A549 (cell line): ENCODE measurements around the gene ABLIM1. TPM values are rescaled to one million over a fixed set of nuclear protein-coding genes. Genes with fewer than 3 reads are reported as not detected.

Source experiments
- ATAC-seq, 2 experiments: fragments of 200-7000 bp in 1 of 2; fragments of >200 bp in 1 of 2; cut with Nextera tagmentation in 1 of 2; cut with Tn5 transposase in 1 of 2; 3 replicates each; pipeline versions ENCODE4 v1.8.0 to v1.9.1; 2018 to 2020; ENCODE audit warnings: mild to moderate bottlenecking in 1 of 2, moderate library complexity in 1 of 2
- CTCF ChIA-PET: fragments of 300-600 bp; sonication (Branson Sonifier 250); formaldehyde crosslinking; extraction: SDS; loops from one replicate; lab custom pipeline; 2021; ENCODE audit warnings: antibody characterized with exemption, inconsistent platforms; lab: Yijun Ruan, JAX
- POLR2A ChIA-PET: fragments of 350-600 bp; formaldehyde crosslinking; extraction: SDS; loops from one replicate; lab custom pipeline; 2021; ENCODE audit warnings: antibody characterized with exemption, inconsistent platforms; lab: Yijun Ruan, JAX
- DNase-seq, 2 experiments: peaks; one replicate each; pipeline versions ENCODE4 v3.0.0 to v3.0.0-alpha.2; 2011 to 2016; ENCODE audit warnings: low read depth in 1 of 2, low spot score in 1 of 2
- FAIRE-seq: peaks from 2 replicates; lab custom pipeline; 2011; peaks lifted over from hg19 to GRCh38; lab: Jason Lieb, UNC
- H3K27ac ChIP-seq, 2 experiments: fragments of >200 bp; sonication (Bioruptor Twin); formaldehyde crosslinking; 3 replicates each; pipeline ENCODE4 v1.5.1; 2016 to 2017
- H3K4me1 ChIP-seq: fragments of >200 bp; sonication (Bioruptor Twin); formaldehyde crosslinking; 3 replicates; pipeline ENCODE4 v1.6.1; 2016
- H3K4me2 ChIP-seq: fragments of >200 bp; sonication (Bioruptor Twin); formaldehyde crosslinking; 3 replicates; pipeline ENCODE4 v1.6.1; 2016
- H3K4me3 ChIP-seq: fragments of >200 bp; sonication (Bioruptor Twin); formaldehyde crosslinking; 3 replicates; pipeline ENCODE4 v1.5.1; 2016
- H3K9me3 ChIP-seq: fragments of >200 bp; sonication (Bioruptor Twin); formaldehyde crosslinking; 3 replicates; pipeline ENCODE4 v1.6.1; 2016
- ATOH8 ChIP-seq: fragments of 250-450 bp; sonication (Bioruptor Pico); IDR thresholded peaks from 2 replicates; pipeline ENCODE4 v1.5.0; 2020; ENCODE audit warnings: low read depth, mild to moderate bottlenecking, moderate library complexity
- EHF ChIP-seq: fragments of 250-450 bp; sonication (Bioruptor Pico); IDR thresholded peaks from 2 replicates; pipeline ENCODE4 v1.5.0; 2020; ENCODE audit warnings: mild to moderate bottlenecking
- EP300 ChIP-seq, 2 experiments: fragments of >200 bp; sonication (Bioruptor Twin); formaldehyde crosslinking; IDR thresholded peaks; 2 replicates in 1 of 2; 3 replicates in 1 of 2; pipeline ENCODE4 v1.6.1; 2016 to 2017
- FOSB ChIP-seq: fragments of 250-450 bp; sonication (Bioruptor Pico); IDR thresholded peaks from 2 replicates; pipeline ENCODE4 v1.5.0; 2020; ENCODE audit warnings: mild to moderate bottlenecking, moderate library complexity
- FOXS1 ChIP-seq: fragments of 250-450 bp; sonication (Bioruptor Pico); IDR thresholded peaks from 2 replicates; pipeline ENCODE4 v1.5.0; 2020; ENCODE audit warnings: mild to moderate bottlenecking, moderate library complexity
- GATA3 ChIP-seq: IDR thresholded peaks from 2 replicates; pipeline ENCODE4 v1.6.1; 2012; ENCODE audit warnings: borderline replicate concordance
- HEYL ChIP-seq: fragments of 250-450 bp; sonication (Bioruptor Pico); IDR thresholded peaks from 2 replicates; pipeline ENCODE4 v1.8.0; 2021; ENCODE audit warnings: mild to moderate bottlenecking, moderate library complexity
- MAX ChIP-seq: IDR thresholded peaks from 2 replicates; pipeline ENCODE4 v1.6.1; 2012
- MAZ ChIP-seq: fragments of 150-350 bp; IDR thresholded peaks from 2 replicates; pipeline ENCODE4 v1.6.1; 2014; ENCODE audit warnings: antibody characterized with exemption, low read depth, low read length, borderline replicate concordance
- NPAS2 ChIP-seq: fragments of 250-450 bp; sonication (Bioruptor Pico); IDR thresholded peaks from 2 replicates; pipeline ENCODE4 v1.8.0; 2022; ENCODE audit warnings: mild to moderate bottlenecking, moderate library complexity, borderline replicate concordance
- PHF8 ChIP-seq: fragments of 200-600 bp; sonication (generic); IDR thresholded peaks from 2 replicates; pipeline ENCODE4 v1.6.1; 2016; ENCODE audit warnings: low read depth, mild to moderate bottlenecking, antibody characterized with exemption, moderate library complexity, borderline replicate concordance
- RAD21 ChIP-seq, 2 experiments: fragments of >200 bp in 1 of 2; sonication (Bioruptor Twin) in 1 of 2; formaldehyde crosslinking in 1 of 2; IDR thresholded peaks in 1 of 2; conservative IDR thresholded peaks in 1 of 2; 2 replicates in 1 of 2; 3 replicates in 1 of 2; pipeline ENCODE4 v1.6.1; 2012 to 2018; ENCODE audit warnings: inconsistent platforms in 1 of 2
- RCOR1 ChIP-seq: fragments of 150-350 bp; IDR thresholded peaks from 2 replicates; pipeline ENCODE4 v1.6.1; 2014; ENCODE audit warnings: antibody characterized with exemption, low read length, low read depth
- REST ChIP-seq: fragments of 200-600 bp; sonication (generic); IDR thresholded peaks from 2 replicates; pipeline ENCODE4 v1.6.1; 2016; ENCODE audit warnings: antibody characterized with exemption, mild to moderate bottlenecking, moderate library complexity
- TFCP2L1 ChIP-seq: fragments of 250-450 bp; sonication (Bioruptor Pico); IDR thresholded peaks from 2 replicates; pipeline ENCODE4 v1.5.0; 2021; ENCODE audit warnings: mild to moderate bottlenecking
- USF2 ChIP-seq: fragments of 450-650 bp; IDR thresholded peaks from 2 replicates; pipeline ENCODE4 v1.6.1; 2014; ENCODE audit warnings: antibody characterized with exemption
- ZFP36 ChIP-seq: fragments of 450-650 bp; IDR thresholded peaks from 2 replicates; pipeline ENCODE4 v1.6.1; 2014; ENCODE audit warnings: borderline replicate concordance; ENCODE audit not compliant: partially characterized antibody
- ZNF302 ChIP-seq: fragments of 250-450 bp; sonication (Bioruptor Pico); IDR thresholded peaks from 2 replicates; pipeline ENCODE4 v1.9.0; 2021; ENCODE audit warnings: inconsistent platforms, mild to moderate bottlenecking, moderate library complexity
- WGBS: methylation state at CpG from one replicate; pipeline ENCODE4 v1.1.6; 2017; ENCODE audit errors: missing lambda C conversion rate; 5-methylcytosine and 5-hydroxymethylcytosine counted together
- polyA plus RNA-seq, 4 experiments: library from polyadenylated mRNA; depleted of rRNA in 3 of 4; stranded (reverse); fragments of >200 nt; fragmentation: RNase III in 1 of 4; extraction: RNeasy Plus Mini Kit Qiagen cat#74134 plus additional on column Dnase treatment in 1 of 4; gene quantifications; 2 replicates in 3 of 4; 3 replicates in 1 of 4; pipeline ENCODE4 v1.2.3, GENCODE V29; 2011 to 2017
- TF ChIP-seq, protein P1 (sequence below): fragments of 150-350 bp; IDR thresholded peaks from 2 replicates; pipeline ENCODE4 v1.6.1; 2014; ENCODE audit warnings: low read depth, mild to moderate bottlenecking, low read length

ABLIM1 gene
- polyA plus RNA-seq, 2 of the 4 experiments (the other 2 are of a cell fraction), result 21.4 to 70.2 TPM

- FAIRE-seq, result no peak
- DNase-seq, result peak in 1 of 2 experiments; percentile 26
- H3K4me2 ChIP-seq, result no peak overlapping the region
- H3K27ac ChIP-seq, result no peak overlapping the region; a peak in 1 of 6 replicates
- ChIA-PET POLR2A (no interaction called here), CTCF (interaction anchor here (0.7 to 6.2 kb wide), 7 partner anchors 8 to 86 kb away, joined by 3 to 31 read pairs (median 4); no protein-coding TSS in a partner anchor)
- H3K4me3 ChIP-seq, result no peak overlapping the region
- ATAC-seq, result peak; percentile 71
- H3K9me3 ChIP-seq, result no peaks in the 10 kb centered on the region
- WGBS, result 88% methylated on average over 6 of the region's 6 CpGs
- no peak for TF ChIP-seq FOSB (CRISPR knock-in tag)
- no peak for TF ChIP-seq EHF (CRISPR knock-in tag)
- no peak for TF ChIP-seq EP300 (IDR thresholded peaks at IDR 0.05)
- TF ChIP-seq, protein P1, sequence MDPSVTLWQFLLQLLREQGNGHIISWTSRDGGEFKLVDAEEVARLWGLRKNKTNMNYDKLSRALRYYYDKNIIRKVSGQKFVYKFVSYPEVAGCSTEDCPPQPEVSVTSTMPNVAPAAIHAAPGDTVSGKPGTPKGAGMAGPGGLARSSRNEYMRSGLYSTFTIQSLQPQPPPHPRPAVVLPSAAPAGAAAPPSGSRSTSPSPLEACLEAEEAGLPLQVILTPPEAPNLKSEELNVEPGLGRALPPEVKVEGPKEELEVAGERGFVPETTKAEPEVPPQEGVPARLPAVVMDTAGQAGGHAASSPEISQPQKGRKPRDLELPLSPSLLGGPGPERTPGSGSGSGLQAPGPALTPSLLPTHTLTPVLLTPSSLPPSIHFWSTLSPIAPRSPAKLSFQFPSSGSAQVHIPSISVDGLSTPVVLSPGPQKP, result no peak
- no peak for TF ChIP-seq TFCP2L1 (CRISPR knock-in tag)
- TF ChIP-seq MAX, result no peak
- no peak for TF ChIP-seq GATA3
- TF ChIP-seq PHF8, result no peak
- TF ChIP-seq RAD21 (conservative IDR thresholded peaks at IDR 0.05 in 1 of 2, IDR thresholded peaks at IDR 0.05 in 1 of 2), result no peak
- no peak for TF ChIP-seq HEYL (CRISPR knock-in tag)
- TF ChIP-seq USF2, result no peak
- no peak for TF ChIP-seq ATOH8 (CRISPR knock-in tag)
- no peak for TF ChIP-seq FOXS1
- TF ChIP-seq ZFP36, result no peak
- no peak for TF ChIP-seq ZNF302 (CRISPR knock-in tag)
- no peak for TF ChIP-seq REST
- peaks cover 43% of the 10 kb centered on the region for H3K4me1 ChIP-seq
Observed at GRCh38 chr10:114386452-114386851, 271.6 kb downstream of the ABLIM1 start.

DNA sequence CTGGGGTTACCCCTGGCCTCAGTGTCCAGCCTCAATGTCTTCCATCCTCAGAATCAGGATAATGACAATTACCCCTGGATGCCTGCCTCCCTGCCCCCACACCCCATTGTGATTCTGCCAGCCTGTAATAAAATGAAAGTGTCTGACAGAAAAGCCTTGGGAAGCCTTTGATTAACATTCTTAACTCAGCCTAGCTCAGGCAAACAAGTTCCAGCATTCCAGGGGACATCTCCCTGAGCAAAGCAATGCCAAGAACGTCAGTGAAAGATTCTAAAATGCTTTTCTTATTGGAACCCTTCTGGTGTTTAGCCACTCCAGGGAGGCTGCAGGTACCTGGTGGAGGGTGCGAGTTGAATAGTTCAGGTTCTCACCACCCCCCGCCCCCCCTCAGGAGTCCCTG lies 272.5 kb downstream of the ABLIM1 start:
- CTCF ChIA-PET, result interaction anchor here (1.3 to 6.2 kb wide), 4 partner anchors 9 to 85 kb away, joined by 3 to 31 read pairs (median 4); no protein-coding TSS in a partner anchor
- POLR2A ChIA-PET, result no interaction called here
- TF ChIP-seq MAX, result no peak
- no peak for TF ChIP-seq FOSB (CRISPR knock-in tag)
- TF ChIP-seq RCOR1, result no peak
- TF ChIP-seq NPAS2 (CRISPR knock-in tag), result no peak
- no peak for TF ChIP-seq PHF8
- no peak for TF ChIP-seq MAZ
- TF ChIP-seq, all 56 proteins: peak for 0
- Histone ChIP-seq H3K4me3 (no peak overlapping the region), H3K4me1 (peaks cover 34% of the 10 kb centered on the region), H3K27ac (no peak overlapping the region), H3K9me3 (no peaks in the 10 kb centered on the region; the same call in 2 of the 3 replicates), H3K4me2 (no peak overlapping the region)
- no peak for DNase-seq
- 83% methylated on average over 3 of the region's 3 CpGs for WGBS
- no peak for FAIRE-seq
- ATAC-seq, result no peak
